SK-N-SH (cell line): ENCODE results near the gene CYP27C1. TPM values are rescaled to one million over a fixed set of nuclear protein-coding genes. Genes with fewer than 3 reads are reported as not detected.
A peak's percentile ranks its signal among the peaks of the same experiment; 100 is the strongest.

Experiments
- CTCF ChIA-PET: fragments of 300-600, 350-600 bp; formaldehyde crosslinking; extraction: SDS; loops from one replicate; lab custom pipeline; 2021; lab: Yijun Ruan, JAX
- POLR2A ChIA-PET: fragments of 350-600 bp; sonication (Branson Sonifier 250); formaldehyde crosslinking; extraction: SDS; loops from one replicate; lab custom pipeline; 2020; ENCODE audit warnings: antibody characterized with exemption, inconsistent platforms; lab: Yijun Ruan, JAX
- DNase-seq: peaks from one replicate; pipeline ENCODE4 v3.0.0; 2012
- H2AFZ ChIP-seq: fragments of 200-600 bp; sonication (generic); 2 replicates; pipeline ENCODE4 v1.8.1; 2016; ENCODE audit warnings: antibody characterized with exemption, mild to moderate bottlenecking, low read depth
- H3F3A ChIP-seq: fragments of 200-600 bp; sonication (generic); replicated peaks from 2 replicates; pipeline ENCODE3; 2016; ENCODE audit warnings: antibody characterized with exemption, mild to moderate bottlenecking; ENCODE audit not compliant: insufficient read depth
- H3K27ac ChIP-seq, 2 experiments: fragments of 200-500 bp in 1 of 2; fragments of 200-600 bp in 1 of 2; sonication (Bioruptor generic) in 1 of 2; sonication (generic), shearing (Covaris generic) in 1 of 2; 2 replicates each; pipeline versions ENCODE4 v1.5.1 to v1.6.1; 2014 to 2016; ENCODE audit warnings: low read depth in 2 of 2, inconsistent platforms in 1 of 2, low read length in 1 of 2, mild to moderate bottlenecking in 1 of 2, mixed read lengths in 1 of 2
- H3K27me3 ChIP-seq: fragments of 200-600 bp; sonication (generic), shearing (Covaris generic); 2 replicates; pipeline ENCODE4 v1.6.1; 2016; ENCODE audit warnings: mixed run types; ENCODE audit not compliant: insufficient read depth
- H3K36me3 ChIP-seq, 2 experiments: fragments of 200-500 bp in 1 of 2; fragments of 200-600 bp in 1 of 2; sonication (Bioruptor generic) in 1 of 2; sonication (generic) in 1 of 2; replicated peaks in 1 of 2; 2 replicates each; pipeline versions ENCODE3 to v1.5.1; 2014 to 2016; ENCODE audit warnings: low read length in 1 of 2, mild to moderate bottlenecking in 1 of 2; ENCODE audit not compliant: insufficient read depth in 2 of 2, control insufficient read depth in 1 of 2
- H3K4me1 ChIP-seq, 2 experiments: fragments of 200-500 bp in 1 of 2; fragments of 200-600 bp in 1 of 2; sonication (Bioruptor generic) in 1 of 2; sonication (generic), shearing (Covaris generic) in 1 of 2; 2 replicates each; pipeline versions ENCODE4 v1.5.1 to v1.6.1; 2014 to 2016; ENCODE audit warnings: low read depth in 1 of 2, low read length in 1 of 2, mixed run types in 1 of 2; ENCODE audit not compliant: insufficient read depth in 2 of 2, control insufficient read depth in 1 of 2
- H3K4me2 ChIP-seq: fragments of 200-600 bp; sonication (generic), shearing (Covaris generic); 2 replicates; pipeline ENCODE4 v1.6.1; 2017; ENCODE audit warnings: mixed run types
- H3K4me3 ChIP-seq, 2 experiments: fragments of 200-500 bp in 1 of 2; fragments of 200-600 bp in 1 of 2; sonication (Bioruptor generic) in 1 of 2; sonication (generic), shearing (Covaris generic) in 1 of 2; 2 replicates each; pipeline versions ENCODE4 v1.5.1 to v1.8.1; 2014 to 2016; ENCODE audit warnings: low read depth in 2 of 2, inconsistent platforms in 1 of 2, low read length in 1 of 2, mild to moderate bottlenecking in 1 of 2, mixed read lengths in 1 of 2, moderate library complexity in 1 of 2
- H3K79me2 ChIP-seq: fragments of 200-600 bp; sonication (generic); 2 replicates; pipeline ENCODE4 v1.8.1; 2017; ENCODE audit warnings: mild to moderate bottlenecking; ENCODE audit not compliant: insufficient read depth
- H3K9ac ChIP-seq: fragments of 200-600 bp; sonication (generic); 2 replicates; pipeline ENCODE4 v1.6.1; 2017; ENCODE audit warnings: mixed run types
- H3K9me2 ChIP-seq: fragments of 200-600 bp; sonication (generic); 2 replicates; pipeline ENCODE4 v1.6.1; 2017; ENCODE audit warnings: mixed run types
- H3K9me3 ChIP-seq: fragments of 200-600 bp; sonication (generic); 2 replicates; pipeline ENCODE4 v1.6.1; 2017; ENCODE audit warnings: mixed run types, mild to moderate bottlenecking, moderate library complexity
- H4K20me1 ChIP-seq: fragments of 200-600 bp; sonication (generic); 2 replicates; pipeline ENCODE4 v1.6.1; 2017; ENCODE audit warnings: mild to moderate bottlenecking, mixed run types; ENCODE audit not compliant: insufficient read depth
- FOXJ3 ChIP-seq: sonication (generic); formaldehyde crosslinking; IDR thresholded peaks from 2 replicates; pipeline ENCODE4 v1.5.1; 2020; ENCODE audit warnings: mild to moderate bottlenecking, missing genetic modification reagents
- FOXM1 ChIP-seq: IDR thresholded peaks from 2 replicates; pipeline ENCODE4 v1.4.0; 2012; ENCODE audit warnings: low read depth, mild to moderate bottlenecking
- RAD21 ChIP-seq: IDR thresholded peaks from 2 replicates; pipeline ENCODE4 v1.6.1; 2012; ENCODE audit warnings: mild to moderate bottlenecking, low read length
- SMC3 ChIP-seq: IDR thresholded peaks from 2 replicates; pipeline ENCODE4 v1.6.1; 2012; ENCODE audit warnings: low read depth, low read length, improper control_type of control experiment
- TCF12 ChIP-seq: IDR thresholded peaks from 2 replicates; pipeline ENCODE4 v1.4.0; 2012
- WGBS: methylation state at CpG from one replicate; pipeline ENCODE4 v1.1.6; 2017; ENCODE audit warnings: low lambda C conversion rate; 5-methylcytosine and 5-hydroxymethylcytosine counted together
- polyA plus RNA-seq, 3 experiments: library from polyadenylated mRNA; depleted of rRNA; stranded (reverse); fragments of >200 nt; gene quantifications; 2 replicates each; pipeline ENCODE4 v1.2.3, GENCODE V29; 2012
- TF ChIP-seq, protein P1 (sequence below): fragments of 200-600 bp; sonication (generic); IDR thresholded peaks from 2 replicates; pipeline ENCODE4 v1.6.1; 2017; ENCODE audit warnings: antibody characterized with exemption, mild to moderate bottlenecking, moderate library complexity

Gene CYP27C1
- polyA plus RNA-seq, 1 of the 3 experiments (the other 2 are of a cell fraction) = not detected

DNA sequence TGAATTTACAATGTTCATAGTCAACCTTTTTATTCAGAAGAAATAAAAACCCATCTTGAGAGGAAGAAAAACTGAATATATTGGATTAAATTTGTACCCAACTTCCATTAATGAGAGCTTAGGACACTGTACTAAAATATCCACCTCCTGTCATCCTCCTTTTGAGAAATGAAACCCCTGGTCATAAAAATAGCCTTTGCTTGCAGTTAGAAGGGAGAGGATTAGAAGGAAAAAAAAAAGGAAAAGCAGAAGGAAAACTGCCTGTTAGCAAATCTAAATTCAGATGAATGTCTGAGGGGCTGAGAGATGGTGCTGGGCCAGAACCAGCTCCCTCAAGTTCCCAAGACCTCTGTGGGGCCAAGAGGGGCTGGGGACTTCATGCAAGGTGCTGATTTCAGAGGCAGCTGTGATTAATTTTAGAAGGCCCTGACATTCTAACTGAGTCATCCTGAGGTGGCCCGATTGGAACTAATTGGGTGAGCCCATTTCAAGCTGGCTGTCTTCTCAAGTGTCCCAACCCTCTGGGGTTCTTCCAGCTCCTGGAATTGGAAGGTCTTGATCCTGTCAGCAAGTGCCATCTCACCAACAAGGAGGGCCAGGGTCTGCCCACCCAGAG is 74.7 kb downstream of the CYP27C1 start:
- POLR2A ChIA-PET = no interaction called here
- Histone ChIP-seq H3K4me1 (peaks cover 0 to 3% of the 10 kb centered on the region in 2 experiments; a peak in 1 of 4 replicates), H3K4me3 (no peak overlapping the region), H3K27me3 (no peaks in the 10 kb centered on the region), H3K27ac (no peak overlapping the region), H3K9ac (no peak overlapping the region), H3K79me2 (no peaks in the 10 kb centered on the region), H3F3A (peaks cover 10% of the 10 kb centered on the region), H3K36me3 (no peaks in the 10 kb centered on the region), H3K9me3 (no peaks in the 10 kb centered on the region), H2AFZ (no peak overlapping the region), H3K9me2 (no peaks in the 10 kb centered on the region), H4K20me1 (no peaks in the 10 kb centered on the region), H3K4me2 (no peak overlapping the region)
- DNase-seq = no peak
- CTCF ChIA-PET = interaction anchor here (0.6 to 1.5 kb wide), 6 partner anchors 11 to 96 kb away, joined by 3 to 6 read pairs (median 4); no protein-coding TSS in a partner anchor
- WGBS = 38% methylated on average over 1 of the region's 1 CpG
- peak; percentile 57; the same call in 1 of the 2 replicates for TF ChIP-seq TCF12
- TF ChIP-seq FOXM1 = no peak

- no peaks in the 10 kb centered on the region for H3K79me2 ChIP-seq
- 87% methylated on average over 11 of the region's 11 CpGs for WGBS
- H3K36me3 ChIP-seq = no peaks in the 10 kb centered on the region
- peaks cover 4% of the 10 kb centered on the region; the same call in 1 of the 2 replicates for H3K9me3 ChIP-seq
- H3F3A ChIP-seq = peaks cover 4% of the 10 kb centered on the region
- H3K9me2 ChIP-seq = no peaks in the 10 kb centered on the region
- H3K27me3 ChIP-seq = no peaks in the 10 kb centered on the region
- peak overlapping the region in 1 of 2 experiments; percentile 41; a peak in 1 of 4 replicates for H3K27ac ChIP-seq
- CTCF ChIA-PET = interaction anchor here (1.0 to 1.5 kb wide), 5 partner anchors 11 to 94 kb away, joined by 3 to 5 read pairs (median 3); no protein-coding TSS in a partner anchor
- POLR2A ChIA-PET = no interaction called here
- H2AFZ ChIP-seq = peak overlapping the region; percentile 40; the same call in 1 of the 2 replicates
- H3K4me2 ChIP-seq = no peak overlapping the region
- H3K4me3 ChIP-seq = no peak overlapping the region
- DNase-seq = no peak
- peaks cover 0 to 3% of the 10 kb centered on the region in 2 experiments; a peak in 1 of 4 replicates for H3K4me1 ChIP-seq
- no peaks in the 10 kb centered on the region for H4K20me1 ChIP-seq
- no peak overlapping the region for H3K9ac ChIP-seq
- TF ChIP-seq SMC3 (no peak), FOXJ3 (CRISPR knock-in tag) (no peak), RAD21 (peak; percentile 34)
- TF ChIP-seq, protein P1, sequence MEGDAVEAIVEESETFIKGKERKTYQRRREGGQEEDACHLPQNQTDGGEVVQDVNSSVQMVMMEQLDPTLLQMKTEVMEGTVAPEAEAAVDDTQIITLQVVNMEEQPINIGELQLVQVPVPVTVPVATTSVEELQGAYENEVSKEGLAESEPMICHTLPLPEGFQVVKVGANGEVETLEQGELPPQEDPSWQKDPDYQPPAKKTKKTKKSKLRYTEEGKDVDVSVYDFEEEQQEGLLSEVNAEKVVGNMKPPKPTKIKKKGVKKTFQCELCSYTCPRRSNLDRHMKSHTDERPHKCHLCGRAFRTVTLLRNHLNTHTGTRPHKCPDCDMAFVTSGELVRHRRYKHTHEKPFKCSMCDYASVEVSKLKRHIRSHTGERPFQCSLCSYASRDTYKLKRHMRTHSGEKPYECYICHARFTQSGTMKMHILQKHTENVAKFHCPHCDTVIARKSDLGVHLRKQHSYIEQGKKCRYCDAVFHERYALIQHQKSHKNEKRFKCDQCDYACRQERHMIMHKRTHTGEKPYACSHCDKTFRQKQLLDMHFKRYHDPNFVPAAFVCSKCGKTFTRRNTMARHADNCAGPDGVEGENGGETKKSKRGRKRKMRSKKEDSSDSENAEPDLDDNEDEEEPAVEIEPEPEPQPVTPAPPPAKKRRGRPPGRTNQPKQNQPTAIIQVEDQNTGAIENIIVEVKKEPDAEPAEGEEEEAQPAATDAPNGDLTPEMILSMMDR = peak; percentile 16
Measured at GRCh38 chr2:127143841-127144782, 76.0 kb downstream of the CYP27C1 start.
